HG02938 (cell line): ENCODE results near the gene TEX51.

Experiments used
- ATAC-seq: cut with Tn5 transposase; IDR thresholded peaks from one replicate; pipeline ENCODE4 v1.9.1; 2021; ENCODE audit warnings: mild to moderate bottlenecking, moderate library complexity; ENCODE audit not compliant: unreplicated experiment

The TEX51 gene

DNA sequence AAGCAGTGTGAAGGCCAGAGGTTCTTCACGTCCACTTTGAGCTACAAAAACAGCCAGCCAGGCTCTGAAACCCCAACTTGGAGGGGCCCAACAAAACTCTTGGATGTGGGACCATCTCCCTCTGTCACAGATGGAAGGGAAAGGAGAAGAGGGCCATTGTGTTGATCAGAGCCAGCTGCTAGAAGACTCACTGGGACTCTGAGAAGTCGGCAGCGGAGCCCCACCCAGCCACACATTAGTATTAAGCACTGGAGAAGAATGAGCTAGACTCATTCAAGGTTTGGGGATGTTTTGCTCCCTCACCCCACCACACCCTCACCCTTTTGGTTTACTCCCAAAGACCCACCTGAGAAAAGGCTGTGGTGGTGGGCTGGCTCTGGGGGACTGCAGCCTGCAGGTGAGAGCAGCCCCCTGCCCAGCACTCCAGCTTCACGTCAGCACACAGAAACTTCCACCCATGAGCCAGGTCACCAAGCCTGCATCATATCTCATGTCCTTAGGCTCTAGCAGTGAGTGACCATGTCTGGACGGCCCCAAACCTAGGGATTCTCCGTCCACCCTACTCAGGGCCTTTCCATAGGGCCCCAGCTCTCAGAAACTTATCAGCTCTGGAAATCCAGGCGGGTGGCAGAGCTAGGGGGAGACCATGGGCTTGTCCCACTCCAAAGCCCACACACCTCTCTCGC, 12.6 kb downstream of the TEX51 start:
- no peak for ATAC-seq

DNA sequence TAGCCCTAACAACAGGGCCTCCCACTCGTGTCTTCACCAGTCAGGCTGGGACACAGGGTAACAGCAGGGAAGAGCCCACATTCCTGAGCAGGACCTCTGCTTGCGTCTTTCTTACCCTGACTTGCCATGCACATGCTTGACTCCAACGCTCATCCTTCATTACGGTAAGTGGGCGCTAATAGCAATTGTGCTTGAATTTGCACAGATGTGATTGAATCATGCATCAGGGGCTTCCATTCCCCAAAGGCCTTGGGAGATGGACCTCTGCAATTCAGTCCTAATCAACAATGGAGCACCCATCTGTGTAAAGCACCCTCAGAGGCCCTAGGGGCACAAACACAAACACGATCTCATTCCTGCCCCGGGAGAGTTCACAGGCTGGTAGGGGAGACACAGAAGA, 13.5 kb downstream of the TEX51 start:
- no peak for ATAC-seq

DNA sequence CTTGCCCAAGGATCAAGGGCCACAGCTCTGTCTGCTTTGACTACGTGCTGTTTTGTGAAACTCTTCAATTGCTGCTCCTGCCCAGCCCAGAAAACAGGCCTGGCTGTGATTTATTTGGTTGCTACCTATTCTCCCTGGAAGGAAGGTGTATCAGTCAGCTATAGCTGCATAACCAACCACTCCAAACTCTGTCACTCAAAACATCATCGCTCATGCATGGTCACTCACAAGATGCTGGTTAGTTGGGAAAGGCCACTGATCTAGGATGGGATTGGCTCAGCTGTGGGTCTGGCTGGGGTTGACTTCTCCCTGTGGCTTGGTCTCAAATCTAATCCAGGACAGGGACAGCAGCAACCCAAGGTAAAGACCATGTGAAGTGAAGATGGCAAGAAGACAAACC, 14.6 kb downstream of the TEX51 start:
- no peak for ATAC-seq

DNA sequence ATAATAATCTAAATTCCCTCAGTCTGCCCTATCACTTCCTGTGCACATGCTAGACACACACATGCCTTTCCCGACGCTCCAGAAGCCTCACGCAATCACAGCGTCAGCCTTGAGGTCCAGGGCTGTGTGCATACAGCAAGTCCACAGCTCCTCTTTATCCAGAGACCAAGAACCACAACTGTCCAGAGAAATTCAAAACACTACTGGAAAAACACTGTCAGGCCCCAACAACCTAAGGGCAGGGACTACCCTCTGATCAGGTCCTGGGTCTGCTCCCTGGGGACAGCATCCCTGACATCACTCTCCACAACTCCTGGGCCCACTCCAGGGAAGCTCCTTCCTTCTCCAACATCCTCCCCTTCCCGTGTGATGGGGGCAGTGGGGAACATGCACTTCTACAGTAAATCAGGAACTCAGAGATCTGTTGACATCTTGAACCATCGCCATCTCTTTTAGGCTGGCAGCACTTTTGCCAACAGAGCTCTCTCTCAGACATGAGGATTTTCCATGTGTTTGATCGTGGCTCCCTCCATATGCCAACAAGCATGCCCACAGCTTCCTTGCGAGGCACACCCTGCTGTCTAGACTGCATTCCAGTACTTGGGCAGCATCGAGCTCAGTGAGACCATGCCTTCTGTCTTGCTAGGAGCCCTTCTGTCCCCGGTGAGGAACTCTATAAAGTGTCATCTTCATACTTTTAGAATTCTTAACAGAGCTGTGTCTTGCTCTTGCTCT, 15.4 kb downstream of the TEX51 start:
- no peak for ATAC-seq

DNA sequence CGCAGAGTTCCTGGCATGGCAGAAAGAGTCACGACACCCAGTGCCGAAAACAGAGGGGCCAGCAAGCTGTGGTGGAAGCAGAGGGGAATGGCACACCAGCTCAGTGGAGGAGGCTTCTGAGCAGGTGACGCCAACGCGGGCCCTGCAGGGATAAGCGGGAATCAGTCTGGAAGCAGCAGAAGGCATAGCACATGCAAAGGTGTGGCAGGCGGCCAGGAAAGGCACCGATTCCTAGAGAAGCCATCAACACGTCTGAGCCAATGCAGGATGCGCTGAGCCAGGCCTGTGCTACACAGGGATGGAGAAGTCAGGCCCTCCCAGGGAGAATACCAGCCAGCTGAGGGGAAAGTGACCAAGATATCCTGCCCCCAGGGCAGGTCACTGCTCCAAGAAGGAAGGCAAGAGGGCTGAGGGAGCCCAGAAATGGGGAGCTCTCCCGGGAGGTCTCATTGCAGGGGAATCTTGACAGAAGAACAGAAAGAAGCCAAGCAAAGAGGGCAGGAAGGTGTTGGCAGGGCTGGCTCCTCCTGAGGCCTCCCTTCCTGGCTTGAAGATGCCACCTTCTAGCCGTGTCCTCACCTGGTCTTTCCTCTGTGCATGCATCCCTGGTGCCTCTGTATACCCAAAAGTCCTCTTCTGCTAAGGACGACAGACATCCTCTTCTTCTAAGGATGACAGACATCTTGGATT, 16.3 kb downstream of the TEX51 start:
- no peak for ATAC-seq

DNA sequence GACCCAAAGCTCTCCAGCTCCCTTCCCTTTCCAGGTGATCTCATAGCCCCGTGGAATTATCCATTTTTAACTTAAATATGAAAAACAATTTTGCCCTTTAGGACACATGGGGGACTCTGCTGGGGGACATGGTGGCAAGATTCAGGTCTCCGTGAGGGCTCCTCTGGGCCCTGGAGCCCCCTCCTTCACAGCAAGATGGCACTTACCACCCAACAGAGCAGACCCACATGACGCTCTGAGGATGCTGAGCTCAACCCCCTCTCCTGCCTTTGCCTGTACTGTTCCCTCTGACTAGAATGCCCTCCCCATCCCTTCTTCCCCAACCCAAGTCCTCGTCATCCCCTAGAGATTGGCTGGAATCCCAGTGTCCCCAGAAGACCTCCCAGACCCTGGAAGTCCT, 17.2 kb downstream of the TEX51 start:
- no peak for ATAC-seq

DNA sequence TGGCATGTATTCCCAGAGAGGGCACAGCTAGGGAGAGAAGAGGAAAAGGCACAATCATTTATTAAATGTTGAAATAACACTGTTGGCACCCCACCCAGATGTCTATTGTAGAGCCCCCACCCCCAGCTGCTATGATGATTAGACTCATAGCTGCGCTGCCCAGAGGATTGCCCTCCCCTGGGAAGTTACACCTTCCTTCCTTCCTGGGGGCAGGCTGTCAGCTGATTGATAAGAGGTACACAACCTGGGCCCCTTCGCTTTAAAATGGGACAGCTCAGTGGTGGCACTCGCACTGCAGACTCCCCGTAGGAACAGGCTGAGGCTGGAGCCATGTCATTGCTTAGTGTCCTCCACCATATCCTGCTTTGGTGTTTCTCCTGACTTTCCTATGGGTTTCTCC, 18.1 kb downstream of the TEX51 start:
- no peak for ATAC-seq

DNA sequence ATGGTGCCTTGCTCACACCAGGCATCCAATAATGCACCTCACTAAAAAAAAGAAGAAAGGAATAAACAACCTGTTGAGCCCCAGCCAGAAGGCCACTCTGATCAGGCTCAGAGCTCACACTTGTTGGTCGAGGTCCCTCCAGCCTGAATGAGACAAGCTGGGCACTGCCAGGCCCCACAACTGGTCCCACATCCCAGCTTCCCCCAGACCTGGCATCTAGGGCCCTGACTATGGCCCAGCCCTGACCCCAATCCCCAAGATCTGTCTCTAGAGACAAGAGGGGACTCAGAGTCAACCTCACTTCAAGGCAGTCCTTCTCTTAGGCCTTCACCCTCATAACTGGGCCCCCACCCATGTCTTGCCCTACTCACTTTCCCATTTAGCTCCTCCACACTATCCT, 22.4 kb downstream of the TEX51 start:
- ATAC-seq, result no peak

DNA sequence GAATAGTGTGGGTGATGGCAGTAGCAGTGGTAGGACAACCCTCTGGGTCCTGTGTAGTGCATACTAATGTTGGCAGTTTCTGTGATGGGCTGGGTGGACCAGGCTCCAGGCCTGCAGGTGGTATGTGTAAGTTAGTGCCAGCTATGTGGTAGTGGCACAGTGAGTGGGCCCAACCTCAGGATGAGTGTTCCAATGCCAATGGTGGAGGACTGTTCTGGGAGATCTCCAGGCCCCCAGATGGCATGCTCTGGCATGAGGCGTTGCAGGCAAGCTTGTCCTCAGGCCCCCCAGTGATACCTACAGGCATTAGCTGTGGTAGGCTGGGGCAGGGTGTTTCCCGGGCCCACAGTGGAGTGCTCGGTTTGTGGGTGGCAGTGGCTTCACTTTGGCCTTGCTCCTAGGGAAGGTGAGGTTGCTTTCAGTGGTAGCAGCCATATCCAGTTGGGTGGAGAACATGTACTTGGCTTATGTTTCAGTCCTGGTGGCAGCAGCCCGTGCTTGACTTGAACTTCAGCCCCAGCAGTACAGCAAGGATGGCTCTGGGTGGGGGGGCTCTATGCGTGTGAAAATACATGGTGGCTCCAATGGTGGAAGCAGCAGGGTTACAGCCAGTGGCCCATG, 32.4 kb downstream of the TEX51 start:
- no peak for ATAC-seq

DNA sequence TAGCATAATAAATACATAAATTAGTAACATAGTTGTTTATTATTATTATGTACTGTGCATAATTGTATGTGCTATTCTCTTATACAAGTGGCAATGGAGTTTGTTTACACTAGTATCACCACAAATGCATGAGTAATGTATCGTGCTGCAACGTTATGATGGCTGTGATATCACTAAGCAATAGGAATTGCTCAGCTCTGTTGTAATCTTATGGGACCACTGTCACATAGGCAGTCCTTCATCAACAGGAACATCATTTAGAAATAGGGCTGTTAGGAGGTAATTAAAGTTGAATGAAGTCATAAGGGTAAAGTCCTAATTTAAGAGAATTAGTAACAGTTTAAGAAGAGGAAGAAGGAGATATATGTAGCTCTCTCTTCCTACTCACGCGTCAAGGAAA, 33.8 kb downstream of the TEX51 start:
- ATAC-seq, result no peak

DNA sequence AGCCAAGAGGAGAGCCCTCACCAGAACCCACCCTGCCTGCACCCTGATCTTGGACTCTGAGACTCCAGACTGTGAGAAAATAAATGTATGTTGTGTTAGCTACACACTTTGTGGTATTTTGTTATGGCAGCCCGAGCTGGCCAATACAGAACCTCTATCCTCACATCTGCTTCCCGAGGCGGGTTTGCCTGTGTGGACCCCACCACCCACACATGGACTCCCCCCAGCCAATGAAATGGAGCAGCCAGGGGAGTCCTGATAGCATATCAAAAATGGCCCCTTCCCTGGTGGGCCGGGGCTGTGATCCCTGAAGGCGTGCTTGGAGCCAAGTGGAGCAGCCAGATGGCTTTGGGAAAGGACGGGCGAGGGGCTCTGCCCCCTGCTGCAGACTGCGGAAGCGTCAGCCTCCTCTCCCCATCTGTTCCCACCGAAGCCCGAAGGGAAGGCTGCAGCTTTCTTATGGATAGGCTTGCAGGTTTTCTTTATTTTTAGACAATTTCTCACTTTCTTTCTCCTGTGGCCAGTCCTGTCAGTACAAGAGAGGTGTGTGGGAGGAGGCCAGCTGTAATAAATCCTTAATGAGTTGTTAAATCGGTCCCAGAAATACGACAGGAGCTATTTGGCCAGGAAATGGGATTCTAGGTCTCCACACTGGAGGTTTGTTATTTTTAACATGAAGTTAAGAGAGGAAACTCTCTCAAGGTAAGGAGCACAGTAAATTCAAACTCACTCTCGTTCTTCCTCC, 34.4 kb downstream of the TEX51 start:
- no peak for ATAC-seq

DNA sequence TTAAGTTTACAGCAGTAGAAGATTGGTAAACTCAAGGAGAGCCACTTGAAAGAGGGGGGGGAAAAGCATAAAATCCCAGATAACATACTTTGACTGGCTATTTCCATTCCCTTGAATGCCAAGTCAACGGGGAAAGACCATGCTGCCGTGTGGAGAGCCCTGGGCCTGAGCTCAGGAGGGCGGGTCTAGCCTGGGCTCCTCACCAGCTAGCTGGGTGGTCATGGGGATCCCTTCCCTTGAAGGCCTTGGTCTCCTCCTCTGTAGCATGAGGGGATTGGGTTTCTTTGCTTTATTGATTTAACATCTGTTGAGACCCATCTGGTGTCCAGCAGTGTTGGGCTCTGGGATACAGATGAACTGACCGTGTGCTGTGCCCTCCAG, 35.0 kb downstream of the TEX51 start:
- ATAC-seq, result no peak

DNA sequence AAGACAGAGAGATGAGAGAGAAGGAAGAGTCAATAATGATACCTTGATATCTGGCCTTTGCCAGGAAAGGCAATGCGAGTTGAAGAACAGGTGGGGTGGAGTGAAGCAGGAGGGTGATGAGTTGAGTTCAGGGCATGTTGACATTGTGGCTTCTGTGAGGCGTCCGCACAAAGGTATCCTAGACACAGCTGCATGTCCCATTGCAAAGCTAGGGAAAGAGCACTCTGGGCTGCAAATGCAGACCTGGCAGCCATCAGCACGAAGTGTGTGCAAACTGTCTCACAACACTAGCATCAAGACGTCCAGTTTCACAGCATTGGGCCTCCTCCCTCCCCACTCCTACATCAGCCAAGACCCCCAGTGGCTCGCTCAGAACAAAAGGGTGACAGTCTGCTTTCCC, 36.1 kb downstream of the TEX51 start:
- ATAC-seq, result no peak

DNA sequence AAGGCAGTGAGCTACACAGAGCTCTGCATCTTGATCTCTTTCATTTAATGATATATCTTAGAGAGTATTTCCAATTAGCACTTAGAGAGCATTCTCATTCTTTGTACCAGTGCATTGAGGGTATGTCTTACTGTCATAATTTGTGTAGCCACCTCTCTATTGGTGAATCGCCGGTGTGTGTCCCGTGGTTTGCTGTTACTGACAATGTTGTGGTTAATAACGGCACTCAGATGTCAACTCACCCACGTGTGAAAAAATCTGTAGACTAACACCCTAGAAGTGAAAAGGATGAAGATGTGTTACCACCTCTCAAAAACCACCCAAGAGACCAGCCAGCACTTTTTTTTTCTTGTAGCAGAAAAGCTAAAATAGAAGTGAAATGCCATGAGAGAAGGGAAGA, 37.1 kb downstream of the TEX51 start:
- no peak for ATAC-seq

DNA sequence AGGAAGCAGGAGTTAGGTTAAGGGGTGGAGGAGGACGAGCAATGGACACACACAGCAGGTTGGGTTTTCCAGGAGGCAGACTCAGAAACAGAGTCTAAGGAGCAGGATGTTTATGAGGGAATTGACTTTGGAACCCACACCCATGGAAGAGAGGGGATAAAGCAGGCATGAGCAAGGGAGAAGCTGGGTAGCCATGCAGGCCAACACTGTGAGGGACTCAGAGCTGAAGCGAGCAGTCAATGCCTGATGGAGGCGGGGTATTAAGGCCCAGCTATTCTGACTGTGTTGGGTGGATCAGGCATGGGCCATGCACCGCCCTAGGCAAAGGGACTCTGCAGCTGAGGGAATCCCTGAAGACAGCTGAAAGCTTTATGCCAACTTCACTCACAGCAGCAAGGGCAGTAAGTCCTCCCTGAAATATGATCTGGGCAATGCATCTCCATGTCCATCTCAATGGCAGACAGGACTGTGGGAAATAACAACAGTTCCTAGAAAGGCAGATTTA, 37.6 kb downstream of the TEX51 start:
- ATAC-seq, result no peak

DNA sequence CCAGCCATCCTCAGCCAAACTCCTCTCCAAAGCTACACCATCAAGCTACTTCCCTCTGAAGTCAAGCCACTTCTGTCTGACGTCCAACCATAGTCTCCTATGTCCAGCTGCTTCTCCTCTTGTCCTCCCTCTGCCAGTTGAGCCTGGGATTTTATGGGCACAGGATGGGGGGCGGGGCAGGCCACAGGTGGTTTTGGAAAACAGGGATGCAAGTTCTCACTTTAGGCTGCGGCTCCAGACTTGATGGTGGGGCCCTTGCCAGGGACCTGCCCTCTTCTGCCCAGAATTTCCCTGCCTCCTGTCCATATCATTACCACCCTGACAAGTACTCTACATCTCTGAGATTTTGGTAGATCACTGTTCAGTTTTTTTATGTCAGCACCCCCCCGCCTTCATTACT, 41.6 kb downstream of the TEX51 start:
- ATAC-seq, result no peak

DNA sequence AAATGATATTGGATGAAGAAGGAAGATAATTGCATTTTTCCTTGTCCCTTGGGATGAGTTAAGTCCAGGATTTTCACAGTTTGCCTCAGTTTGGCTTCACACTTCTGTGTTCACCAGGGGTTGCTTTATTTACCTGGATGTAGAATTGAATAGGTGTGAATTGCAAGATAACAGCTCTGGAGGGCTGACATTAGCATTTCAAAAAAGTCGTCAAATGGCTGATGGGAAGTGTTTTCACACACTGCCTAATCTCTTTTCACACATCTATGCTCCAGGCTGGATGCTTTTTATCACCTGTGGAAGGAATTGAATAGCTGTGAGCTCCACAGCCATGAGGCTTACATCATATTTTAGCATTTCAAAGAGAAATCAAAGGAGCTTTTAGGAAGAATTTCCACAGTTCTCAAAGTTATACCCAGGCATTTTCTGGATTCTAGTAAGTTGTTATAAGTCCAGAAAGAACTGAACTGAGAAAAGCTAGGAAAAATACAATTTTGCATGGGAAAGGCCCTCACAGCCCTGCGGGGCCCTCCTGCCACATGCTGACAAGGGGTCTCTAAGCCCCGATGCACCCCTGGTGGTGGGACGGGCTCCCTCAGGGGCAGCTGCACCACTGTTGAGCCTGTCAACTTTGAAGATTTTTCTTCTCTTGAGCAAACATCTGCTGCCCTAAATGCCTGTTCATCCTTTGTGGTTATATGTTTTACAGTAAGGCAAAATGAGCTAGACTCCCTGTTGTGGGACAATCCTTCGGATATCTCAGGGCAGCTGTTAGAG, 43.9 kb downstream of the TEX51 start:
- ATAC-seq, result no peak

DNA sequence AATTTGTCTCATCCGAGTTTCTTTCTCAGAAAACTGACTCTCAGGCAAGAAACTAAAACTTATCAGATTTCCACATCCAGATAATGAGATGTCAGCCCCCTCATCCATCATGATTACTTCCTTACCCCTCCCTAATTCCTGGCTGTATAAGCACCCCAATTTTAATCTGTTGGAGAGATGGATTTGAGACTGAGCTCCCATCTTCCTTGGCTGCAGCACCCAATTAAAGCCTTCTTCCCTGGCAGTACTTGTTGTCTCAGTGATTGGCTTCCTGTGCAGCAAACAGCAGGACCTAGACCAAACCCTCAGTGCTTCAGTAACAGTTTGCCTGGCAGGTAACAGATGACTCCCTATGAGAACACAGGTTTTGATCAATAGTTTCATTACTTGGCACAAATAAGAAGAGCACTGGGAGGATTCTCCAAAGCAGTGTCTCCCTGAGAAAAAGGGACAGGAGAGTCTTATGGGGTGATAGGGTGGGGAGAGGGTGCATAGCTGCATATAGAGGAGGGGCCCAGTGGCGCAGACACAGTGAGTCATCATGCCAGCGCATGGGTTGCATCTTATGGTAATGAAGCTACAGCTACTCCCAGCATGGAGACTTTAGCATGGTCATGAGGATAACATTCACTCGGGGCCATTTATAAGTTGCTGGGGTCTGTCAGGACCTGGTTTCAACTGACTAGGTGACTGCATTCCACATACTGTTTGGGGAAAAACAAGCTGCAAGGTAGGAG, 45.1 kb downstream of the TEX51 start:
- ATAC-seq, result no peak

DNA sequence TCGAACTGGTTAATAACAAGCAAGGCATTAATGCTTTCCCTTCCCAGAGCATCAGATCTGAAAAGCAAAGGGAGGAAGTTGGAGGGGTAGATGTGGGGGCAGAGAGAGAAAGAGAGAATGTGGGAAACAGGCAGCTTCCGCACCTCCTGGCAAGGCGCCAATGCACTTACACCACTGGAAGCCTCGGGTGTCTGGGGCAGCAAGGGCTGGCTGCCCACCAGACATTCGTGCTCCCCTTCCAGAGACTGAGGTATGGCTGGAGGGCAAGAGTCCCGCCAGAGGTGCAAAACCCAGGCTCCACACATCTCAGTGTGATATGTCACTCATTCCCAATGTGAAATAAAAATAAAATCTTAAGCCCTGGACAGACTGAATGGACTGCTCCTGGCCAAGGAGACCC, 46.4 kb downstream of the TEX51 start:
- no peak for ATAC-seq
